Measurements from ENCODE around the gene ASPG.

The ASPG gene

DNA sequence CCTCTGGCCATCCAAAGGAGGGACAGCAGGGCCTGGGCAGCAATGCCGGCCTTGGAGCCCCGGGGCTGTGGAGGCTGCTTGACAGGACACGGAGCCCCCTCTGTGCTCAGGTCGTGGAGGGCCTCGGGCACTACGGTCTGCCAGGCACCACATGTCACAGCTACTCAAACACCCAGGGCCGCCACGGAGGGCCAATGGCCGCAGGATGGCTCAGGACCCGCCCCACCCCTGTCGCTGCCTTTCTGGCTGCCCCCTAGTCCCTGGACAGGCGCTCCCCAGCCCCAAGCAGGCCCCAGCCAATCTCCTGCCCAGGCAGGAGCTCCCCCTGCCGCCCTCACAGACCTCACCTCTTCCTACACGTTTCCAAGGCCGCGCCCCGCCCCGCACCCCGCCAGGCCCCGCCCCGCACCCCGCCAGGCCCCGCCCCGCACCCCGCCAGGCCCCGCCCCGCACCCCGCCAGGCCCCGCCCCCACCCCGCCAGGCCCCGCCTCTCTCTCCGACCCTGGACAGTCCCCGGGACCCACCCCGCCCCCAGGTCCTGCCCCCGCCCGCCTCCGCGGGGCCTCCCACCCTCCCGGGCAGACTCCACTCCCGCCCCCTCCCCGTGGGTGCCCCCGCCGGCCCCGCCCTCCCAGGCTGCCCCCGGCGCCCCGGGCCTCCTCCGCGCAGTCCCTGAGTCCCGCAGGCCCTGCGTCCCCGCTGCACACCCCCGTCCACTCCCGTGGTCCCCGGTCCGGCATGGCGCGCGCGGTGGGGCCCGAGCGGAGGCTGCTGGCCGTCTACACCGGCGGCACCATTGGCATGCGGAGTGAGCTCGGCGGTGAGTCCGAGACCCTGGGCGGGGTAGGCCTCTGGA is at the start of gene ASPG:
Gene ASPG, plus strand, starts transcription at position 669 of the 857 bp plus-strand sequence. Its CDS starts 71 bp downstream, at position 740.
- no peak for DNase-seq

- DNase-seq = no peak
These were observed 49.3 kb upstream of the ASPG start for GRCh38 chr14:104036212-104036611.

- DNase-seq = no peak
These were observed 48.4 kb upstream of the ASPG start for GRCh38 chr14:104037074-104037473.

DNA sequence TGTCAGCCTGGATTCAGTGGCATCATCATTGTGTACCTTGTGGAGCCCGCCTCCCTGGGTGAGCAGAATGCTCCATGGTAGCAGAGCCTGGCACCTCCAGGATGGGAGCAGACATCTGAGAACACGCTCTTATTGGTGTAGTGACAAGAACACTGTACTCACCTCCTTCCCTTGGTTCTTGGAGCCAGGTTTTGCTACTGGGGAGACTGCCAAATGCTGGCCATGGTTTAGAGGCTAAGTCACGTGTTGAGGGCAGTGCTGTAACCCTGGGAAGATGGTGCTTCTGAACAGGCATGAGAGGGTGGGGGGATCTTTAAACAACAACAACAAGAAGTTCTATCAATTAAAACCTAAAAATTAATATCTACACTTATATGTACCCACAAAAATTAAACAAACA is 47.6 kb upstream of the ASPG start:
- DNase-seq = no peak

GRCh38 chr14:104039214-104039613 is 46.3 kb upstream of the ASPG start:
- no peak for DNase-seq

DNA sequence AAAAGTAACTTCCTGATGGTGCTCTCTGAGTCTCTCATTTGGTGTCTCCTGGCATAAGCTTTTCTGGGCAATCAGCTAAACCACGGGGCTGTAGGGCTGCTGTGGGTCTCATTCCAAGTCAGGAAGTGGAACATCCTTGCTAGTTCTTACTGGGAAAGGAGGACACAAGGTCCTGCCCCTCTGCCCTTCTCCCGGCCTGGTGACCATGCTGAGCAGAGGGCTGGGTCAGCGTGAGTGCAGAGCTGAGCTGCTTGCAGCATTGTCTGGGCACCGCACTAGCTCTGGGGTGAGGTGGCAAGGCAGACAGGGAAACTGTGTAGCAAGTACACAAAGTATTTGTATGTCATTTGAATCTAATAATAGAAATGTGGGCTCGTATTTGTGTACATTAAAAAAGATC is 45.0 kb upstream of the ASPG start:
- no peak for DNase-seq

- DNase-seq = no peak
These were observed 43.9 kb upstream of the ASPG start for GRCh38 chr14:104041430-104042104.

DNA sequence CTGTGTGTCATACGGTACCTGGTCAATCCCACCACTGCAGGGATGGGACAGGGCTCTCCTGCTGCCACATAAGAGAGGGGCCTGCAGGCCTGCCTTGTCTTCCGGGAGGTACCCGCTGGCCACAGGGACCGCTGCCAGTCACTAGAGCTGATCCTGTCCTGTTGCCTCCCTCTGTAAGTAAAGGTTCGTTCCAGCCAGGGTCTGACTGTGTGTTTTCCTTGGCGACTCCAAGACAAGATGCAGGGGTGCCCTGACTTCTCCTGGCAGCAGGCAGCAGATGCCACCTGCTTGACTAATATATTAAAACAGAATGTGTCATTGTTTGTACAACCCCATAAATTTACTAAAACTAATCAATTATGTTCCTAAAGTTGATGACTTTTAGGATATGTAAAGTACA is 41.5 kb upstream of the ASPG start:
- no peak for DNase-seq

GRCh38 chr14:104047761-104048160 is 37.7 kb upstream of the ASPG start:
- no peak for DNase-seq

GRCh38 chr14:104048758-104049507 is 36.6 kb upstream of the ASPG start:
- no peak for DNase-seq

- DNase-seq = no peak
These were observed 35.8 kb upstream of the ASPG start for GRCh38 chr14:104049576-104050240.

GRCh38 chr14:104051092-104051813 is 34.2 kb upstream of the ASPG start:
- no peak for DNase-seq

- no peak for DNase-seq
These were observed 31.1 kb upstream of the ASPG start for GRCh38 chr14:104054222-104054905.

DNA sequence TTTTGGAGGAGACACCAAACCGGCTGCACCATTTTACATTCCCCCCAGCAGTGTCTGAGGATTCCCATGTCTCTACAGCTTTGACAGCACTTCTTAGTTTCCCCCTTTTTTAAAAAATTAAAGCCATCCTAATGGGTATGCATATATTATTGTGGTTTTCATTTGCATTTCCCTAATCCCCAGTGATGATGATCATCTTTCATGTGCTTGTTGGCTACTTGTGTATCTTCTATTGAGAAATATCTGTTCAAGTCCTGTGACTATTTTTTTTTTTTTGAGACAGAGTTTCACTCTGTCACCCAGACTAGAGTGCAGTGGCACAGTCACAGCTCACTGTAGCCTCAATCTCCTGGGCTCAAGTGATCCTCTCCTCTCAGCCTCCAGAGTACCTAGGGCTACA is 23.2 kb upstream of the ASPG start:
- no peak for DNase-seq

GRCh38 chr14:104064003-104064402 is 21.5 kb upstream of the ASPG start:
- no peak for DNase-seq

DNA sequence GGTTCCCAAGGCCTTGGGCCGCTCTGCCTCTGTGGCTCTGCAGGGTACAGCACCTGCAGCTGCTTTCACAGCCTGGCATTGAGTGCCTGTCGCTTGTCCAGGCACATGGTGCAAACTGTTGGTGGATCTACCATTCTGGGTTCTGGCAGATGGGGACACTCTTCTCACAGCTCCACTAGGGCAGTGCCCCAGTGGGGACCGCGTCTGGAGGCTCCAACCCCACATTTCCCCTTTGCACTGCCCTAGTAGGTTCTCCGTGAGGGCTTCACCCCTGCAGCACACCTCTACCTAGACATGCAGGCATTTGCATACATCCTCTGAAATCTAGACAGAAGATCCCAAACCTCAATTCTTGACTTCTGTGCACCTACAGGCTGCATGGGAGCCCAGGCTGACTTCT is 19.2 kb upstream of the ASPG start:
- no peak for DNase-seq

GRCh38 chr14:104066719-104067295 is 18.7 kb upstream of the ASPG start:
- DNase-seq = no peak

- no peak for DNase-seq
These were observed 16.0 kb upstream of the ASPG start for GRCh38 chr14:104069541-104069940.

DNA sequence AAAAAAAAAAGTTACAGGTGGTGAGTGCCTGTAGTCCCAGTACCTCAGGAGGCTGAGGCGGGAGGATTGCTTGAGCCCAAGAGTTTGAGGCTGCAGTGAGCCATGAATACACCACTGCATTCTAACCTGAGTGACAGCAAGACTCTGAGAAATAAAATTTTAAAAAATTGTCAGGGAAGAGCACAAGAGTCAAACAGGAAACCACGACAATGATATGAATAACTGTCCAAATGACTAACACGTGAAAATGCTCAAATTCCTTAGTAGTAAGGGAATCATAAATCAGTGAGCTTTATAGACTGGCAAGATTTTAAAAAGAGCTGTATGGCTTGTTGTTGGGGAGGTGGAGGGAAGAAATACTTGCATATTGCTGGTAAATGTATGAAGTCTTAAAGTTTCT is 12.9 kb upstream of the ASPG start:
- DNase-seq = no peak

- no peak for DNase-seq
These were observed 11.7 kb upstream of the ASPG start for GRCh38 chr14:104073764-104074163.

- no peak for DNase-seq
These were observed 9.9 kb upstream of the ASPG start for GRCh38 chr14:104075530-104076151.
